A549 (cell line): ENCODE results near the gene PSMD14. TPM values are rescaled to one million over a fixed set of nuclear protein-coding genes. Genes with fewer than 3 reads are reported as not detected.

Experiments used
- ATAC-seq, 2 experiments: fragments of 200-7000 bp in 1 of 2; fragments of >200 bp in 1 of 2; cut with Nextera tagmentation in 1 of 2; cut with Tn5 transposase in 1 of 2; 3 replicates each; pipeline versions ENCODE4 v1.8.0 to v1.9.1; 2018 to 2020; ENCODE audit warnings: mild to moderate bottlenecking in 1 of 2, moderate library complexity in 1 of 2
- CTCF ChIA-PET: fragments of 300-600 bp; sonication (Branson Sonifier 250); formaldehyde crosslinking; extraction: SDS; loops from one replicate; lab custom pipeline; 2021; ENCODE audit warnings: antibody characterized with exemption, inconsistent platforms; lab: Yijun Ruan, JAX
- POLR2A ChIA-PET: fragments of 350-600 bp; formaldehyde crosslinking; extraction: SDS; loops from one replicate; lab custom pipeline; 2021; ENCODE audit warnings: antibody characterized with exemption, inconsistent platforms; lab: Yijun Ruan, JAX
- DNase-seq, 2 experiments: peaks; one replicate each; pipeline versions ENCODE4 v3.0.0 to v3.0.0-alpha.2; 2011 to 2016; ENCODE audit warnings: low read depth in 1 of 2, low spot score in 1 of 2
- FAIRE-seq: peaks from 2 replicates; lab custom pipeline; 2011; peaks lifted over from hg19 to GRCh38; lab: Jason Lieb, UNC
- H3K27ac ChIP-seq, 2 experiments: fragments of >200 bp; sonication (Bioruptor Twin); formaldehyde crosslinking; 3 replicates each; pipeline ENCODE4 v1.5.1; 2016 to 2017
- H3K4me1 ChIP-seq: fragments of >200 bp; sonication (Bioruptor Twin); formaldehyde crosslinking; 3 replicates; pipeline ENCODE4 v1.6.1; 2016
- H3K4me2 ChIP-seq: fragments of >200 bp; sonication (Bioruptor Twin); formaldehyde crosslinking; 3 replicates; pipeline ENCODE4 v1.6.1; 2016
- H3K4me3 ChIP-seq: fragments of >200 bp; sonication (Bioruptor Twin); formaldehyde crosslinking; 3 replicates; pipeline ENCODE4 v1.5.1; 2016
- H3K9me3 ChIP-seq: fragments of >200 bp; sonication (Bioruptor Twin); formaldehyde crosslinking; 3 replicates; pipeline ENCODE4 v1.6.1; 2016
- BHLHE40 ChIP-seq: IDR thresholded peaks from 2 replicates; pipeline ENCODE4 v1.6.1; 2012; ENCODE audit warnings: low read depth, low read length, inconsistent platforms
- CBX2 ChIP-seq: fragments of 200-600 bp; sonication (generic); IDR thresholded peaks from 2 replicates; pipeline ENCODE4 v1.6.1; 2016; ENCODE audit warnings: low read depth, mild to moderate bottlenecking, borderline replicate concordance
- CHD2 ChIP-seq: fragments of 150-350 bp; IDR thresholded peaks from 2 replicates; pipeline ENCODE4 v1.6.1; 2014; ENCODE audit warnings: low read length; ENCODE audit not compliant: partially characterized antibody
- CTCF ChIP-seq: fragments of >200 bp; sonication (Bioruptor Twin); formaldehyde crosslinking; IDR thresholded peaks from 3 replicates; pipeline ENCODE4 v1.5.1; 2016
- E2F6 ChIP-seq: IDR thresholded peaks from 2 replicates; pipeline ENCODE4 v1.6.1; 2012; ENCODE audit warnings: low read depth, borderline replicate concordance
- EHF ChIP-seq: fragments of 250-450 bp; sonication (Bioruptor Pico); IDR thresholded peaks from 2 replicates; pipeline ENCODE4 v1.5.0; 2020; ENCODE audit warnings: mild to moderate bottlenecking
- EHMT2 ChIP-seq: fragments of 200-600 bp; sonication (generic); IDR thresholded peaks from 2 replicates; pipeline ENCODE4 v1.6.1; 2016; ENCODE audit warnings: antibody characterized with exemption, low read depth, mild to moderate bottlenecking, moderate library complexity
- FOSL2 ChIP-seq, 2 experiments: fragments of 450-650 bp in 1 of 2; fragments of >200 bp in 1 of 2; sonication (Bioruptor Twin) in 1 of 2; formaldehyde crosslinking; IDR thresholded peaks; 2 replicates each; pipeline versions ENCODE4 v1.5.0 to v1.6.1; 2016 to 2020; ENCODE audit warnings: mild to moderate bottlenecking in 1 of 2, moderate library complexity in 1 of 2
- FOXS1 ChIP-seq: fragments of 250-450 bp; sonication (Bioruptor Pico); IDR thresholded peaks from 2 replicates; pipeline ENCODE4 v1.5.0; 2020; ENCODE audit warnings: mild to moderate bottlenecking, moderate library complexity
- HES2 ChIP-seq: fragments of >200 bp; sonication (Bioruptor Twin); formaldehyde crosslinking; IDR thresholded peaks from 2 replicates; pipeline ENCODE4 v1.6.1; 2016
- JUN ChIP-seq, 2 experiments: fragments of >200 bp; sonication (Bioruptor Twin); formaldehyde crosslinking; IDR thresholded peaks; 2 replicates in 1 of 2; 3 replicates in 1 of 2; pipeline ENCODE4 v1.6.1; 2016 to 2017
- JUNB ChIP-seq: fragments of >200 bp; sonication (Bioruptor Twin); formaldehyde crosslinking; IDR thresholded peaks from 2 replicates; pipeline ENCODE4 v1.6.1; 2016
- MAFK ChIP-seq: fragments of 450-650 bp; IDR thresholded peaks from 2 replicates; pipeline ENCODE4 v1.6.1; 2014; ENCODE audit not compliant: partially characterized antibody
- MYC ChIP-seq: IDR thresholded peaks from 2 replicates; pipeline ENCODE4 v1.6.1; 2012; ENCODE audit warnings: mild to moderate bottlenecking, inconsistent platforms, low read length, improper control_type of control experiment, borderline replicate concordance
- NPAS2 ChIP-seq: fragments of 250-450 bp; sonication (Bioruptor Pico); IDR thresholded peaks from 2 replicates; pipeline ENCODE4 v1.8.0; 2022; ENCODE audit warnings: mild to moderate bottlenecking, moderate library complexity, borderline replicate concordance
- NR3C1 ChIP-seq: fragments of >200 bp; sonication (Bioruptor Twin); formaldehyde crosslinking; IDR thresholded peaks from 3 replicates; pipeline ENCODE4 v1.6.1; 2017
- PBX3 ChIP-seq: IDR thresholded peaks from 2 replicates; pipeline ENCODE4 v1.6.1; 2012
- PHF8 ChIP-seq: fragments of 200-600 bp; sonication (generic); IDR thresholded peaks from 2 replicates; pipeline ENCODE4 v1.6.1; 2016; ENCODE audit warnings: low read depth, mild to moderate bottlenecking, antibody characterized with exemption, moderate library complexity, borderline replicate concordance
- POLR2A ChIP-seq: IDR thresholded peaks from 2 replicates; pipeline ENCODE4 v1.6.1; 2012; ENCODE audit warnings: mild to moderate bottlenecking, low read length
- RAD21 ChIP-seq, 2 experiments: fragments of >200 bp in 1 of 2; sonication (Bioruptor Twin) in 1 of 2; formaldehyde crosslinking in 1 of 2; IDR thresholded peaks in 1 of 2; conservative IDR thresholded peaks in 1 of 2; 2 replicates in 1 of 2; 3 replicates in 1 of 2; pipeline ENCODE4 v1.6.1; 2012 to 2018; ENCODE audit warnings: inconsistent platforms in 1 of 2
- RARB ChIP-seq: fragments of 250-450 bp; sonication (Bioruptor Pico); IDR thresholded peaks from 2 replicates; pipeline ENCODE4 v1.8.0; 2021; ENCODE audit warnings: mild to moderate bottlenecking, moderate library complexity
- RNF2 ChIP-seq: fragments of 200-600 bp; sonication (generic); IDR thresholded peaks from 2 replicates; pipeline ENCODE4 v1.6.1; 2016; ENCODE audit warnings: low read depth, mild to moderate bottlenecking, antibody characterized with exemption, moderate library complexity, borderline replicate concordance
- TFCP2L1 ChIP-seq: fragments of 250-450 bp; sonication (Bioruptor Pico); IDR thresholded peaks from 2 replicates; pipeline ENCODE4 v1.5.0; 2021; ENCODE audit warnings: mild to moderate bottlenecking
- TP53 ChIP-seq: fragments of 250-450 bp; sonication (Bioruptor Pico); IDR thresholded peaks from 2 replicates; pipeline ENCODE4 v1.5.0; 2021; ENCODE audit warnings: mild to moderate bottlenecking, moderate library complexity
- WGBS: methylation state at CpG from one replicate; pipeline ENCODE4 v1.1.6; 2017; ENCODE audit errors: missing lambda C conversion rate; 5-methylcytosine and 5-hydroxymethylcytosine counted together
- polyA plus RNA-seq, 4 experiments: library from polyadenylated mRNA; depleted of rRNA in 3 of 4; stranded (reverse); fragments of >200 nt; fragmentation: RNase III in 1 of 4; extraction: RNeasy Plus Mini Kit Qiagen cat#74134 plus additional on column Dnase treatment in 1 of 4; gene quantifications; 2 replicates in 3 of 4; 3 replicates in 1 of 4; pipeline ENCODE4 v1.2.3, GENCODE V29; 2011 to 2017

The PSMD14 gene
- polyA plus RNA-seq, 2 of the 4 experiments (the other 2 are of a cell fraction) = 166 to 218 TPM

- Histone ChIP-seq H3K27ac (no peak overlapping the region), H3K4me2 (no peak overlapping the region), H3K4me3 (no peak overlapping the region), H3K9me3 (no peaks in the 10 kb centered on the region), H3K4me1 (peaks cover 20% of the 10 kb centered on the region; the same call in 2 of the 3 replicates)
- ATAC-seq (no peak), DNase-seq (no peak), FAIRE-seq (no peak)
- TF ChIP-seq RARB (CRISPR knock-in tag) = no peak
- no peak for TF ChIP-seq PBX3
- TF ChIP-seq MAFK = no peak
- TF ChIP-seq MYC = no peak
- no peak for TF ChIP-seq NR3C1
- no peak for TF ChIP-seq NPAS2
- no peak for TF ChIP-seq CTCF
- TF ChIP-seq TFCP2L1 = no peak
- TF ChIP-seq FOSL2 (IDR thresholded peaks at IDR 0.05) = no peak
- no peak for TF ChIP-seq FOSL2 (CRISPR knock-in tag; IDR thresholded peaks at IDR 0.05)
- TF ChIP-seq EHMT2 = no peak
- no peak for TF ChIP-seq CBX2
- TF ChIP-seq CHD2 = no peak
- no peak for TF ChIP-seq RNF2
- no peak for TF ChIP-seq POLR2A
- no peak for TF ChIP-seq FOXS1 (CRISPR knock-in tag)
- no peak for TF ChIP-seq JUNB
- no peak for TF ChIP-seq JUN (IDR thresholded peaks at IDR 0.05)
- no peak for TF ChIP-seq EHF
- TF ChIP-seq HES2 = no peak
- no peak for TF ChIP-seq RAD21 (conservative IDR thresholded peaks at IDR 0.05 in 1 of 2, IDR thresholded peaks at IDR 0.05 in 1 of 2)
- CTCF ChIA-PET = no interaction called here
- 88% methylated on average over 5 of the region's 5 CpGs for WGBS
- POLR2A ChIA-PET = no interaction called here
Observed at GRCh38 chr2:161354106-161354505, 45.9 kb downstream of the PSMD14 start.

GRCh38 chr2:161355106-161355505 is 46.9 kb downstream of the PSMD14 start:
- Histone ChIP-seq H3K27ac (no peak overlapping the region), H3K4me2 (no peak overlapping the region), H3K4me1 (peaks cover 20% of the 10 kb centered on the region; the same call in 2 of the 3 replicates), H3K4me3 (no peak overlapping the region), H3K9me3 (0 out of 3 replicates have a peak, but pooled peaks cover under 1% of the 10 kb centered on the region)
- CTCF ChIA-PET = no interaction called here
- ATAC-seq = no peak
- TF ChIP-seq PHF8 (no peak), EHMT2 (no peak), E2F6 (no peak)
- POLR2A ChIA-PET = no interaction called here
- no peak for DNase-seq
- no peak for FAIRE-seq
- WGBS = 87% methylated on average over 1 of the region's 1 CpG

GRCh38 chr2:161355983-161356382 is 47.8 kb downstream of the PSMD14 start:
- peaks cover 8% of the 10 kb centered on the region; the same call in 1 of the 3 replicates for H3K9me3 ChIP-seq
- ATAC-seq (no peak), FAIRE-seq (no peak)
- CTCF ChIA-PET = no interaction called here
- 63% methylated on average over 2 of the region's 2 CpGs for WGBS
- no peak overlapping the region for H3K4me3 ChIP-seq
- H3K4me2 ChIP-seq = no peak overlapping the region
- peaks cover 20% of the 10 kb centered on the region; the same call in 2 of the 3 replicates for H3K4me1 ChIP-seq
- H3K27ac ChIP-seq = no peak overlapping the region
- TF ChIP-seq MYC (no peak), TP53 (CRISPR knock-in tag) (no peak), BHLHE40 (no peak)
- TF ChIP-seq, all 56 proteins: peak for 0
- DNase-seq = no peak
- POLR2A ChIA-PET = no interaction called here
